SU-DHL-6 (cell line): ENCODE results near the gene UFD1.

ENCODE experiments used
- H2AFZ ChIP-seq: fragments of 200-600 bp; sonication (generic); 2 replicates; pipeline ENCODE4 v1.6.1; 2014; ENCODE audit warnings: low read depth, mild to moderate bottlenecking, moderate library complexity, mixed read lengths, antibody characterized with exemption, low read length; ENCODE audit not compliant: severe bottlenecking
- H3F3A ChIP-seq: fragments of 200-600 bp; shearing (Covaris generic); 2 replicates; pipeline ENCODE4 v1.6.0; 2016; ENCODE audit warnings: antibody characterized with exemption, mild to moderate bottlenecking; ENCODE audit not compliant: insufficient read depth
- H3K27ac ChIP-seq: fragments of 200-600 bp; sonication (generic); 2 replicates; pipeline ENCODE4 v1.5.1; 2016; ENCODE audit warnings: low read depth, mild to moderate bottlenecking, low read length, moderate library complexity, mixed read lengths
- H3K27me3 ChIP-seq: fragments of 200-600 bp; sonication (generic), shearing (Covaris generic); 2 replicates; pipeline ENCODE4 v1.6.0; 2014; ENCODE audit warnings: mild to moderate bottlenecking, low read length
- H3K36me3 ChIP-seq: fragments of 200-600 bp; sonication (generic); 2 replicates; pipeline ENCODE4 v1.6.1; 2014; ENCODE audit warnings: mild to moderate bottlenecking, low read length, mixed read lengths
- H3K4me2 ChIP-seq: fragments of 300-600, 200-600 bp; shearing (Covaris generic), sonication (generic); 2 replicates; pipeline ENCODE4 v1.6.0; 2014; ENCODE audit warnings: low read length, low read depth, mild to moderate bottlenecking; ENCODE audit not compliant: poor library complexity, severe bottlenecking
- H3K4me3 ChIP-seq: fragments of 200-600 bp; sonication (generic); 2 replicates; pipeline ENCODE4 v1.5.1; 2014; ENCODE audit warnings: antibody characterized with exemption, low read length, mild to moderate bottlenecking, mixed read lengths; ENCODE audit not compliant: insufficient read depth, poor library complexity, severe bottlenecking
- H3K79me2 ChIP-seq: fragments of 200-600 bp; sonication (generic); 2 replicates; pipeline ENCODE4 v1.6.1; 2014; ENCODE audit warnings: mild to moderate bottlenecking, low read length, moderate library complexity; ENCODE audit not compliant: insufficient read depth
- H3K9ac ChIP-seq: fragments of 200-600 bp; sonication (generic); 2 replicates; pipeline ENCODE4 v1.7.0; 2014; ENCODE audit warnings: mild to moderate bottlenecking, low read length
- H3K9me2 ChIP-seq: fragments of 200-600 bp; sonication (generic); replicated peaks from 2 replicates; pipeline ENCODE4 v1.6.1; 2014; ENCODE audit warnings: low read length; ENCODE audit not compliant: insufficient read depth
- H3K9me3 ChIP-seq: fragments of 200-600 bp; sonication (generic); 2 replicates; pipeline ENCODE4 v1.6.1; 2014; ENCODE audit warnings: low read length, mixed read lengths; ENCODE audit not compliant: insufficient read depth
- H4K20me1 ChIP-seq: fragments of 200-600 bp; sonication (generic); 2 replicates; pipeline ENCODE4 v1.6.1; 2014; ENCODE audit warnings: low read depth, mild to moderate bottlenecking, antibody characterized with exemption, low read length, moderate library complexity, mixed read lengths
- EZH2phosphoT487 ChIP-seq: fragments of 200-600 bp; sonication (generic), shearing (Covaris generic); conservative IDR thresholded peaks from 2 replicates; pipeline ENCODE4 v1.6.1; 2018; ENCODE audit warnings: mild to moderate bottlenecking, antibody characterized with exemption, low read length, moderate library complexity, mixed read lengths
- TF ChIP-seq, protein P1 (sequence below): fragments of 200-600 bp; sonication (generic); IDR thresholded peaks from one replicate; pipeline ENCODE4 v1.5.1; 2017; ENCODE audit warnings: antibody characterized with exemption, mild to moderate bottlenecking, low read length, moderate library complexity; ENCODE audit not compliant: insufficient read depth, poor library complexity, severe bottlenecking

The UFD1 gene

GRCh38 chr22:19482297-19482696 is 3.3 kb upstream of the UFD1 start:
- H3K9ac ChIP-seq = no peak overlapping the region
- no peak overlapping the region for H3K4me3 ChIP-seq
- H3K27ac ChIP-seq = no peak overlapping the region
- no peak overlapping the region for H2AFZ ChIP-seq
- no peaks in the 10 kb centered on the region for H3K9me2 ChIP-seq
- no peaks in the 10 kb centered on the region for H3K36me3 ChIP-seq
- H3K9me3 ChIP-seq = no peaks in the 10 kb centered on the region
- no peaks in the 10 kb centered on the region for H3K27me3 ChIP-seq
- no peak for TF ChIP-seq EZH2phosphoT487
- TF ChIP-seq, protein P1, sequence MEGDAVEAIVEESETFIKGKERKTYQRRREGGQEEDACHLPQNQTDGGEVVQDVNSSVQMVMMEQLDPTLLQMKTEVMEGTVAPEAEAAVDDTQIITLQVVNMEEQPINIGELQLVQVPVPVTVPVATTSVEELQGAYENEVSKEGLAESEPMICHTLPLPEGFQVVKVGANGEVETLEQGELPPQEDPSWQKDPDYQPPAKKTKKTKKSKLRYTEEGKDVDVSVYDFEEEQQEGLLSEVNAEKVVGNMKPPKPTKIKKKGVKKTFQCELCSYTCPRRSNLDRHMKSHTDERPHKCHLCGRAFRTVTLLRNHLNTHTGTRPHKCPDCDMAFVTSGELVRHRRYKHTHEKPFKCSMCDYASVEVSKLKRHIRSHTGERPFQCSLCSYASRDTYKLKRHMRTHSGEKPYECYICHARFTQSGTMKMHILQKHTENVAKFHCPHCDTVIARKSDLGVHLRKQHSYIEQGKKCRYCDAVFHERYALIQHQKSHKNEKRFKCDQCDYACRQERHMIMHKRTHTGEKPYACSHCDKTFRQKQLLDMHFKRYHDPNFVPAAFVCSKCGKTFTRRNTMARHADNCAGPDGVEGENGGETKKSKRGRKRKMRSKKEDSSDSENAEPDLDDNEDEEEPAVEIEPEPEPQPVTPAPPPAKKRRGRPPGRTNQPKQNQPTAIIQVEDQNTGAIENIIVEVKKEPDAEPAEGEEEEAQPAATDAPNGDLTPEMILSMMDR = no peak
- H3K79me2 ChIP-seq = peaks cover 28% of the 10 kb centered on the region
- H3K4me2 ChIP-seq = no peak overlapping the region
- no peaks in the 10 kb centered on the region for H3F3A ChIP-seq
- H4K20me1 ChIP-seq = no peaks in the 10 kb centered on the region

DNA sequence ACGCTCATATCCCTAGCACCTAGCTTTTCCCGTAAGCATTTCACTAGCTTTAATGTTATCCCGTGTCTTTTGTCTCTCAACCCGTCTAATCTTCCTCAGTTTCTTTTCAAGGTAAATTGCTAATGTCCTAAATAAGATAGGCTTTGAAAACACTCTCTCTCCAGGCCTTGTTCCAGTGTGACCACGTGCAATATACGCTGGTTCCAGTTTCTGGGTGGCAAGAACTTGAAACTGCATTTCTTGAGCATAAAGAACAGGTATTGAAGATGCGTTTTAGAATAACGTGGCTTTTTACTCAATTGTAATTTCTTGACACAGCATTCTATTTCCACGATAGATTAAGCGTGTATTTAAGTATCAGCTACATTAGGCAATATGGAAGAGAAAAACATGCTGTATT is 1.8 kb upstream of the UFD1 start:
- no peaks in the 10 kb centered on the region for H3K9me2 ChIP-seq
- peaks cover 38% of the 10 kb centered on the region for H3K79me2 ChIP-seq
- peak overlapping the region; percentile 59 for H3K4me2 ChIP-seq
- no peak overlapping the region for H3K27ac ChIP-seq
- H3K36me3 ChIP-seq = no peaks in the 10 kb centered on the region
- H3K4me3 ChIP-seq = peak overlapping the region; percentile 84
- no peaks in the 10 kb centered on the region for H3K27me3 ChIP-seq
- no peaks in the 10 kb centered on the region for H3K9me3 ChIP-seq
- TF ChIP-seq, protein P1 = no peak
- TF ChIP-seq EZH2phosphoT487 = no peak
- no peaks in the 10 kb centered on the region for H3F3A ChIP-seq
- peak overlapping the region; percentile 85 for H3K9ac ChIP-seq
- no peaks in the 10 kb centered on the region for H4K20me1 ChIP-seq
- no peak overlapping the region for H2AFZ ChIP-seq

- no peaks in the 10 kb centered on the region for H3K9me2 ChIP-seq
- H3K4me3 ChIP-seq = peak overlapping the region; percentile 84
- no peaks in the 10 kb centered on the region for H3F3A ChIP-seq
- H2AFZ ChIP-seq = peak overlapping the region; percentile 68
- no peaks in the 10 kb centered on the region for H3K27me3 ChIP-seq
- peaks cover 41% of the 10 kb centered on the region for H3K79me2 ChIP-seq
- H3K9me3 ChIP-seq = no peaks in the 10 kb centered on the region
- H3K9ac ChIP-seq = peak overlapping the region; percentile 85
- peak overlapping the region; percentile 29; the same call in 1 of the 2 replicates for H3K27ac ChIP-seq
- H4K20me1 ChIP-seq = no peaks in the 10 kb centered on the region
- H3K36me3 ChIP-seq = no peaks in the 10 kb centered on the region
- peak overlapping the region; percentile 59 for H3K4me2 ChIP-seq
- TF ChIP-seq, protein P1 = no peak
- no peak for TF ChIP-seq EZH2phosphoT487
Measured at GRCh38 chr22:19480173-19480568, 1.2 kb upstream of the UFD1 start.
